CD14-positive monocyte (primary cell): ENCODE results near the gene MAMSTR. TPM values are rescaled to one million over a fixed set of nuclear protein-coding genes. Genes with fewer than 3 reads are reported as not detected.
A peak's percentile ranks its signal among the peaks of the same experiment; 100 is the strongest.

Experiments
- DNase-seq, 3 donors: peaks; one replicate each; pipeline ENCODE4 v3.0.0-alpha.2; 2011 to 2022
- H2AFZ ChIP-seq: 2 replicates; pipeline ENCODE4 v1.6.0; 2012; ENCODE audit warnings: mild to moderate bottlenecking, low read depth, low read length, inconsistent platforms; ENCODE audit not compliant: insufficient read depth, poor library complexity, severe bottlenecking
- H3K27ac ChIP-seq, 2 donors: 1 replicate in 1 of 2; 2 replicates in 1 of 2; pipeline ENCODE4 v1.5.1; 2012 to 2013; ENCODE audit warnings: low read length in 2 of 2, control low read depth in 1 of 2, inconsistent platforms in 1 of 2, low read depth in 1 of 2, mild to moderate bottlenecking in 1 of 2
- H3K27me3 ChIP-seq, 2 donors: one replicate each; pipeline versions ENCODE4 v1.6.0 to v1.6.1; 2011 to 2013; ENCODE audit warnings: low read length in 2 of 2; ENCODE audit not compliant: control insufficient read depth in 2 of 2, insufficient read depth in 2 of 2
- H3K36me3 ChIP-seq, 2 donors: replicated peaks in 1 of 2; 1 replicate in 1 of 2; 2 replicates in 1 of 2; pipeline versions ENCODE4 v1.5.1 to v1.6.1; 2012 to 2013; ENCODE audit warnings: low read length in 2 of 2, control low read depth in 1 of 2, inconsistent platforms in 1 of 2, mild to moderate bottlenecking in 1 of 2; ENCODE audit not compliant: insufficient read depth in 2 of 2, control insufficient read depth in 1 of 2
- H3K4me1 ChIP-seq, 2 donors: 1 replicate in 1 of 2; 2 replicates in 1 of 2; pipeline versions ENCODE4 v1.5.1 to v1.6.1; 2012 to 2013; ENCODE audit warnings: low read length in 2 of 2, control low read depth in 1 of 2, inconsistent platforms in 1 of 2, mild to moderate bottlenecking in 1 of 2, moderate library complexity in 1 of 2; ENCODE audit not compliant: insufficient read depth in 2 of 2, control insufficient read depth in 1 of 2
- H3K4me2 ChIP-seq: replicated peaks from 2 replicates; pipeline ENCODE3; 2012; ENCODE audit warnings: low read length, moderate library complexity, mild to moderate bottlenecking; ENCODE audit not compliant: poor library complexity, severe bottlenecking; ENCODE audit errors: extremely low read depth
- H3K4me3 ChIP-seq, 3 experiments: fragments of 200-600 bp in 1 of 3; sonication (generic) in 1 of 3; replicated peaks in 1 of 3; 1 replicate in 2 of 3; 2 replicates in 1 of 3; pipeline ENCODE4 v1.5.1; 2011 to 2013; ENCODE audit warnings: low read length in 3 of 3, mild to moderate bottlenecking in 3 of 3, control low read depth in 2 of 3, low read depth in 2 of 3, inconsistent platforms in 1 of 3, moderate library complexity in 1 of 3
- H3K79me2 ChIP-seq: 2 replicates; pipeline ENCODE4 v1.6.0; 2012; ENCODE audit warnings: mild to moderate bottlenecking, control low read depth, inconsistent platforms, low read length, moderate library complexity; ENCODE audit not compliant: insufficient read depth
- H3K9ac ChIP-seq: 2 replicates; pipeline ENCODE4 v1.6.0; 2017; ENCODE audit warnings: low read length, mild to moderate bottlenecking; ENCODE audit not compliant: insufficient read depth, poor library complexity, severe bottlenecking
- H3K9me3 ChIP-seq, 2 donors: replicated peaks in 1 of 2; 1 replicate in 1 of 2; 2 replicates in 1 of 2; pipeline versions ENCODE4 v1.5.1 to v1.6.1; 2012 to 2013; ENCODE audit warnings: low read length in 2 of 2, control low read depth in 1 of 2; ENCODE audit not compliant: control insufficient read depth in 1 of 2, insufficient read depth in 1 of 2
- H4K20me1 ChIP-seq: 2 replicates; pipeline ENCODE4 v1.6.0; 2012; ENCODE audit warnings: mild to moderate bottlenecking, low read length, control low read depth, moderate library complexity; ENCODE audit not compliant: insufficient read depth
- H3K27ac Mint-ChIP-seq, 7 donors: one replicate each; pipeline ENCODE4 v1.8.0; 2020; ENCODE audit warnings: mild to moderate bottlenecking in 7 of 7, mixed read lengths in 7 of 7, moderate library complexity in 6 of 7, inconsistent platforms in 2 of 7
- H3K27me3 Mint-ChIP-seq, 3 donors: one replicate each; pipeline ENCODE4 v1.8.0; 2021 to 2022; ENCODE audit warnings: low read depth in 3 of 3, mild to moderate bottlenecking in 3 of 3, mixed read lengths in 3 of 3, moderate library complexity in 3 of 3, inconsistent platforms in 1 of 3
- H3K36me3 Mint-ChIP-seq, 2 donors: one replicate each; pipeline ENCODE4 v1.8.0; 2020; ENCODE audit warnings: mixed read lengths in 2 of 2, inconsistent platforms in 1 of 2, mild to moderate bottlenecking in 1 of 2
- H3K4me1 Mint-ChIP-seq: one replicate; pipeline ENCODE4 v1.8.0; 2020; ENCODE audit warnings: mild to moderate bottlenecking, mixed read lengths
- H3K4me3 Mint-ChIP-seq, 2 donors: one replicate each; pipeline ENCODE4 v1.8.0; 2020; ENCODE audit warnings: mild to moderate bottlenecking in 2 of 2, mixed read lengths in 2 of 2, moderate library complexity in 1 of 2
- H3K9me3 Mint-ChIP-seq, 7 donors: one replicate each; pipeline ENCODE4 v1.8.0; 2020 to 2022; ENCODE audit warnings: mixed read lengths in 7 of 7, mild to moderate bottlenecking in 6 of 7, moderate library complexity in 6 of 7, inconsistent platforms in 2 of 7
- WGBS: methylation state at CpG from one replicate; pipeline ENCODE4 v1.1.5; 2013; ENCODE audit warnings: missing lambda C conversion rate; ENCODE audit not compliant: insufficient coverage; 5-methylcytosine and 5-hydroxymethylcytosine counted together
- intact Hi-C, 2 donors: fragments of 100-400 bp; cut with micrococcal nuclease; formaldehyde crosslinking; loops; one replicate each; pipeline versions ENCODE4 v1.15.0 to v1.15.1; 2023
- polyA plus RNA-seq, 3 donors: library from polyadenylated mRNA; depleted of rRNA in 1 of 3; unstranded in 2 of 3; stranded (reverse) in 1 of 3; fragments of 300-500 nt in 2 of 3; fragments of >200 nt in 1 of 3; fragmentation: Illumina TruSeq in 2 of 3; gene quantifications; 1 replicate in 2 of 3; 2 replicates in 1 of 3; pipeline ENCODE4 v1.2.3, GENCODE V29; 2012 to 2021
- TF ChIP-seq, protein P1 (sequence below): fragments of 200-600 bp; IDR thresholded peaks from one replicate; pipeline ENCODE4 v1.8.0; 2022; ENCODE audit warnings: antibody characterized with exemption, mild to moderate bottlenecking

MAMSTR gene
- polyA plus RNA-seq, 3 donors = 0.07 TPM; not detected in 2

- no peaks in the 10 kb centered on the region for H4K20me1 ChIP-seq
- no peak for DNase-seq
Measured at GRCh38 chr19:48741129-48741999, 21.8 kb upstream of the MAMSTR start.

More at GRCh38 chr19:48741129-48741999, 21.8 kb upstream of the MAMSTR start:
- no peak overlapping the region for H3K4me3 ChIP-seq
- peaks cover 7 to 32% (median 22%) of the 10 kb centered on the region in 7 donors for H3K9me3 Mint-ChIP-seq
- no peaks in the 10 kb centered on the region for H3K79me2 ChIP-seq
- TF ChIP-seq, protein P1, sequence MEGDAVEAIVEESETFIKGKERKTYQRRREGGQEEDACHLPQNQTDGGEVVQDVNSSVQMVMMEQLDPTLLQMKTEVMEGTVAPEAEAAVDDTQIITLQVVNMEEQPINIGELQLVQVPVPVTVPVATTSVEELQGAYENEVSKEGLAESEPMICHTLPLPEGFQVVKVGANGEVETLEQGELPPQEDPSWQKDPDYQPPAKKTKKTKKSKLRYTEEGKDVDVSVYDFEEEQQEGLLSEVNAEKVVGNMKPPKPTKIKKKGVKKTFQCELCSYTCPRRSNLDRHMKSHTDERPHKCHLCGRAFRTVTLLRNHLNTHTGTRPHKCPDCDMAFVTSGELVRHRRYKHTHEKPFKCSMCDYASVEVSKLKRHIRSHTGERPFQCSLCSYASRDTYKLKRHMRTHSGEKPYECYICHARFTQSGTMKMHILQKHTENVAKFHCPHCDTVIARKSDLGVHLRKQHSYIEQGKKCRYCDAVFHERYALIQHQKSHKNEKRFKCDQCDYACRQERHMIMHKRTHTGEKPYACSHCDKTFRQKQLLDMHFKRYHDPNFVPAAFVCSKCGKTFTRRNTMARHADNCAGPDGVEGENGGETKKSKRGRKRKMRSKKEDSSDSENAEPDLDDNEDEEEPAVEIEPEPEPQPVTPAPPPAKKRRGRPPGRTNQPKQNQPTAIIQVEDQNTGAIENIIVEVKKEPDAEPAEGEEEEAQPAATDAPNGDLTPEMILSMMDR = no peak
- H3K9me3 ChIP-seq = peaks cover 16 to 22% of the 10 kb centered on the region in 2 donors
- H3K9ac ChIP-seq = no peak overlapping the region
- no peak overlapping the region for H3K27ac ChIP-seq
- peaks cover 0 to 4% of the 10 kb centered on the region in 2 donors for H3K36me3 Mint-ChIP-seq
- peaks cover 17 to 40% of the 10 kb centered on the region in 2 donors for H3K27me3 ChIP-seq
- H3K27ac Mint-ChIP-seq = peak overlapping the region in 2 of 7 donors; percentile 36 to 57
- peaks cover 24% of the 10 kb centered on the region for H3K4me1 Mint-ChIP-seq
- intact Hi-C loops = no loop called here
- H3K36me3 ChIP-seq = no peaks in the 10 kb centered on the region
- peaks cover 13 to 28% of the 10 kb centered on the region in 2 donors for H3K4me1 ChIP-seq
- H3K4me2 ChIP-seq = no peak overlapping the region
- peaks cover 39 to 67% (median 53%) of the 10 kb centered on the region in 3 donors for H3K27me3 Mint-ChIP-seq
- no peak overlapping the region for H2AFZ ChIP-seq
- peak overlapping the region in 1 of 2 donors; percentile 80 for H3K4me3 Mint-ChIP-seq
- 47% methylated on average over 33 of the region's 35 CpGs for WGBS
